GM10266 (cell line): Measurements from ENCODE around the gene GUCY1A2.

Experiments
- DNase-seq: peaks from one replicate; pipeline ENCODE4 v3.0.0; 2012; ENCODE audit errors: extremely low spot score
- TF ChIP-seq, protein P1 (sequence below): IDR thresholded peaks from 2 replicates; pipeline ENCODE4 v1.5.1; 2012; ENCODE audit warnings: mild to moderate bottlenecking, low read depth; ENCODE audit not compliant: control insufficient read depth, insufficient read depth; ENCODE audit errors: missing control alignments

The GUCY1A2 gene

GRCh38 chr11:106998916-106999188, 19.4 kb downstream of the GUCY1A2 start:
- DNase-seq, result no peak
- TF ChIP-seq, protein P1, sequence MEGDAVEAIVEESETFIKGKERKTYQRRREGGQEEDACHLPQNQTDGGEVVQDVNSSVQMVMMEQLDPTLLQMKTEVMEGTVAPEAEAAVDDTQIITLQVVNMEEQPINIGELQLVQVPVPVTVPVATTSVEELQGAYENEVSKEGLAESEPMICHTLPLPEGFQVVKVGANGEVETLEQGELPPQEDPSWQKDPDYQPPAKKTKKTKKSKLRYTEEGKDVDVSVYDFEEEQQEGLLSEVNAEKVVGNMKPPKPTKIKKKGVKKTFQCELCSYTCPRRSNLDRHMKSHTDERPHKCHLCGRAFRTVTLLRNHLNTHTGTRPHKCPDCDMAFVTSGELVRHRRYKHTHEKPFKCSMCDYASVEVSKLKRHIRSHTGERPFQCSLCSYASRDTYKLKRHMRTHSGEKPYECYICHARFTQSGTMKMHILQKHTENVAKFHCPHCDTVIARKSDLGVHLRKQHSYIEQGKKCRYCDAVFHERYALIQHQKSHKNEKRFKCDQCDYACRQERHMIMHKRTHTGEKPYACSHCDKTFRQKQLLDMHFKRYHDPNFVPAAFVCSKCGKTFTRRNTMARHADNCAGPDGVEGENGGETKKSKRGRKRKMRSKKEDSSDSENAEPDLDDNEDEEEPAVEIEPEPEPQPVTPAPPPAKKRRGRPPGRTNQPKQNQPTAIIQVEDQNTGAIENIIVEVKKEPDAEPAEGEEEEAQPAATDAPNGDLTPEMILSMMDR, result no peak

- no peak for DNase-seq
- TF ChIP-seq, protein P1, result no peak
Observed at GRCh38 chr11:106998116-106998915, 20.0 kb downstream of the GUCY1A2 start.

- no peak for DNase-seq
- TF ChIP-seq, protein P1, result no peak
Observed at GRCh38 chr11:106997227-106997626, 21.0 kb downstream of the GUCY1A2 start.

DNA sequence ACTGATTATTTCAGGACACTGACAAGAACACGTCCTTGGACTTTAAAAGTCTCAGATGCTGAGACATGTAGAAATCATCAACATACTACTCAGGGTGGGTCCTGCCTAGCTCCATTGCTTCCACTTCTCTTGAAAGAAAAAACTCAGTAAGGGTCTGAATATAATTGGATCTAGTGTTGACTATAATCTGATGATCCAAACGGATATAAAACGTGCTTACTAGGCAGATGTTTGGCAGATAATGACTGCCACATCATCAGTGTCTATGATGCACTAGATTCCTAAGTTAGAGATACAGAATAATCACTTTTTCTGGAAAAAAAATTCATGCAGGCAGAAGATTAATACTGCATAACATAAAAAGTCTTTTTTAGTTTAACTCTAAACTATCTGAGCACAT, 21.6 kb downstream of the GUCY1A2 start:
- TF ChIP-seq, protein P1, result no peak

GRCh38 chr11:106990331-106990730, 27.9 kb downstream of the GUCY1A2 start:
- TF ChIP-seq, protein P1, result no peak
- no peak for DNase-seq

More for the DNA sequence above, 21.6 kb downstream of the GUCY1A2 start:
- DNase-seq, result no peak

DNA sequence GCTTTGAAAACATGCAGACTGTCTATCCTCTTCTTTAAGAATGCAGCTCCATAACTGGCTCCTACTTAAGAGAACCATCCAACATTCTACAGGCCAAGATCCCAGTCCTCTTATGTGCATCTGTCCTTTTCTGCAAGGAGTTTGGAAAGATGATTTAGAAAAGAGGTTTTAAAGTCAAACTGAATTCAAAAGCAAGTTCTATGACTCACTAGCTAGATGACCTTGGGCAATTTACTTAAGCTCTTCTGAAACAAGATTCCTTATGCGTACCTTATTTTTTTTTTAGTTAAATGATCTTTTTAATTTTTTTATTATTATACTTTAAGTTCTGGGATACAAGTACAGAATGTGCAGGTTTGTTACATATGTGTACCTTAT, 29.2 kb downstream of the GUCY1A2 start:
- TF ChIP-seq, protein P1, result no peak
- no peak for DNase-seq

GRCh38 chr11:106988151-106989077, 29.9 kb downstream of the GUCY1A2 start:
- TF ChIP-seq, protein P1, result no peak

More at GRCh38 chr11:106988151-106989077, 29.9 kb downstream of the GUCY1A2 start:
- DNase-seq, result no peak
